HG02973 (cell line): ENCODE measurements around the gene MORF4L1.
"Not testable (repeated sequence)": the region's sequence is repeated elsewhere in the genome, so short reads cannot be mapped to it uniquely, and the experiment has no call there.

Experiments used
- ATAC-seq: cut with Tn5 transposase; IDR thresholded peaks from one replicate; pipeline ENCODE4 v1.9.1; 2021; ENCODE audit warnings: moderate library complexity; ENCODE audit not compliant: unreplicated experiment

Gene MORF4L1

DNA sequence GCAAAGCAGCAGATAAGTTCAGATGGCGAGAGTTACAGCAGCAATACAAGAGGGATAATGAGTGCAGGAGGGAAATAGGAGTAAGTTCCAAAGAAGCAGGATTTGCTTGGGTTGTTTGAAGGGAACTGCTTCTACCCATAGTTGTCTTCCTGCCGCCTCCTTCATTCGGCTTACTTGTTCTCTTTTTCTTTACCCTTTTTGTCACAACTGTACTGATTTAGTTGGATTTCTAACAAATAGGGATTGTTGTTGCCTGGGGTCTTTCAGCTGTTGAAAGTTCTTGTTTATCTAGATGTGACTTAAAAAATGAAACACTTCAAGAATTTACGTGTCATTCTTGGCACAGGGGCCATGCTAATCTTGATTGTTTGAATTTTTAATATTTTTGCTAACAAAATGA, 25.9 kb downstream of the MORF4L1 start:
- no peak for ATAC-seq

DNA sequence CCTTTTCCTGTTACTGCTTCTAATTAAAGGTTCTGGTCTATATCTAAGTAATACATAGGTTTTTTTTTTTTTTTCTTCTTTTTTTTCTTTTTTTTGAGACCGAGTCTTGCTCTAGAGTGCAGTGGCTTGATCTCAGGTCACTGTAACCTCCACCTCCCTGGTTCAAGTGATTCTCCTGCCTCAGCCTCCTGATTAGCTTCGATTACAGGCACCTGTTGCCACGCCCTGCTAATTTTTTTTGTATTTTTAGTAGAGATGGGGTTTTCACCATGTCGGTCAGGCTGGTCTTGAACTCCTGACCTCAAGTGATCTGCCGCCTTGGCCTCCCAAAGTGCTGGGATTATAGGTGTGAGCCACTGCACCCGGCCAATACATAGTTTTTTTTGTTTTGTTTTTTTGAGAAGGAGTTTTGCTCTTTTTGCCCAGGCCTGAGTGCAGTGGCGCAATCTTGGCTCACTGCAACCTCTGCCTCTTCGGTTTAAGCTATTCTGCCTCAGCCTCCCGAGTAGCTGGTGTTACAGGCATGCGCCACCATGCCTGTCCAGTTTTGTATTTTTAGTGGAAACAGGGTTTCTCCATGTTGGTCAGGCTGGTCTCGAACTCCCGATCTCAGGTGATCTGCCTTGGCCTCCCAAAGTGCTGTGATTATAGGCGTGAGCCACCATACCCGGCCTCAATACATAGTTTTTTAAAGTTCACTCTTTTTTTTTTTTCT, 28.3 kb downstream of the MORF4L1 start:
- ATAC-seq = not testable (repeated sequence)

DNA sequence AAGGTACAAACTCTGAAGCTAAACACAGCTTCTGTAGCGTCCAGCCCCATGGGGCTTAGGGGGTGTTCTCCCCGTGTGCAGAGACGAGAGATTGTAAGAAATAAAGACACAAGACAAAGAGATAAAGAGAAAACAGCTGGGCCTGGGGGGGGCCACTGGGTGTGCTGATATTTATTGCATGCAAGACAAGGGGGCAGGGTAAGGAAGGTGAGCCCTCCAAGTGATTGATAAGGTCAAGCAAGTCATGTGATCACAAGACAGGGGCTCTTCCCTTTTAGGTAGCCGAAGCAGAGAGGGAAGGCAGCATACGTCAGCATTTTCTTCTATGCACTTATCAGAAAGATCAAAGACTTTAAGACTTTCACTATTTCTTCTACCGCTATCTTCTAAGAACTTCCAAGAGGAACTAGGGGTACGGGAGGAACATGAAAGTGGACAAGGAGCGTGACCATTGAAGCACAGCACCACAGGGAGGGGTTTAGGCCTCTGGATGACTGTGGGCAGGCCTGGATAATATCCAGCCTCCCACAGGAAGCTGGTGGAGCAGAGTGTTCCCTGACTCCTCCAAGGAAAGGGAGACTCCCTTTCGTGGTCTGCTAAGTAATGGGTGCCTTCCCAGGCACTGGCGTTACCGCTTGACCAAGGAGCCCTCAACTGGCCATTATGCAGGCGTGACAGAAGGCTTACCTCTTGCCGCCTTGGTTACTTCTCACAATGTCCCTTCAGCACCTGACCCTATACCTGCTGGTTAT, 29.8 kb downstream of the MORF4L1 start:
- ATAC-seq = not testable (repeated sequence)

DNA sequence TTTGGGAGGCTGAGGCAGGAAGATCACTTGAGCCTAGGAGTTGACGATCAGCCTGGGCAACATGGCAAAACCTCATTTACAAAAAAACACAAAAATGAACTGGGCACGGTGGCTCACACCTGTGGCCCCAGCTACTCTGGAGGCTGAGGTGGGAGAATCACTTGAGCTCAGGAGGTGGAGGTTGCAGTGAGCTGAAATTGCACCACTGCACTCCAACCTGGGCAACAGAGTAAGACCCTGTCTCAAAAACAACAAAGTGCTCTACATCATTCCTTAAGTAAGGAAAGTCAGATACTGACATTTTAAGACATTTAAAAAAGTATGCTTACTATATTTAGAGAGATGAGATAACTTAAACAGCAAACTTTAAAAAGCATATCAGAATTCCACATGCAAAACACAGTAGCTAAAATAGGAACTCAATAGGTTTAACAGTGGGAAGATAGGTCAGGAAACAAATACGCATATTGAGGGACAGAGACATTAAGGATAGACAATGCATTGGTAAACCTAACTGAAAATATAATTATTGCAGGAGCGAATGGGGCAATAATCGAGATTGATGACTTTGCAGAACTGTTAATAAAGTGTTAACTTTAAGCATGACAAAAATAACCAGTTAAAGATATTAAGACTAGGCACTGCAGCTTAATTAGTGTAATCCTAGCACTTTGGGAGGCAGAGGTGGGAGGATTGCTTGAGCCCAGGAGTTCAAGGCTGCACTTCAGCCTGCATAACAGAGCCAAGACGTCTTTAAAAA, 32.1 kb downstream of the MORF4L1 start:
- ATAC-seq = no peak

DNA sequence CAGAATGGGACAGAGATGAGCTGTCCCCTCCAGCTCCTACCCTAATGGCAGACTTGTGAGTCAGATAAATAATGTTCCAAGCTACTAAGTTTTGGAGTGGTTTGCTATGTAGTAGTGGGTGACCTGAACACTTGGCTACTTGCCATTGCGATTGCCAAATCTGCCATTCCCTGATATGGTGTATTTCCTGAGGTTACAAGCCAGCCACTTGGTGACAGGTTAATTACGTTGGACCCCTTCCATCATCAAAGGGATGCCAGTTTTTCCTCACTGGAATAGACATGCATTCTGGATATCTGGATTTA, 33.6 kb downstream of the MORF4L1 start:
- no peak for ATAC-seq

DNA sequence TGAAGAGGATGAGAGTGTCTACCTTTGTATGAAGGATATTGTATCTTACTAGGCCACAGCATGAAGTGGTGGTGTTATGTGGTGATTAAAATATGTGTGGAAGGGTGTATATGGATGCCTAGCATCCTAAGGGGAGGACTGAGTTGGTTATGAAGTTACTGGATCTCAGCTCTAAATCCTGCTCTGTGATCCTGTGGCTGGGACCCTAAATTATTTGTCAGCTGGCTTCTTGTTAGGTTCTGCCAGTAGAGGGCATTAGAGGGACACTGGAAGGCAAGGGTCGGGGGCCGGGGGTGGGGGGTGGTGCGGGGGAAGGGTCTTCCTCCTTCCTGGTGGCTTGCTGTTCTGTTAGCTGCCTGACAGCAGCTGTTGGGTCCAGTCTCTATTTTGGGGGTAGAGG, 34.9 kb downstream of the MORF4L1 start:
- no peak for ATAC-seq

DNA sequence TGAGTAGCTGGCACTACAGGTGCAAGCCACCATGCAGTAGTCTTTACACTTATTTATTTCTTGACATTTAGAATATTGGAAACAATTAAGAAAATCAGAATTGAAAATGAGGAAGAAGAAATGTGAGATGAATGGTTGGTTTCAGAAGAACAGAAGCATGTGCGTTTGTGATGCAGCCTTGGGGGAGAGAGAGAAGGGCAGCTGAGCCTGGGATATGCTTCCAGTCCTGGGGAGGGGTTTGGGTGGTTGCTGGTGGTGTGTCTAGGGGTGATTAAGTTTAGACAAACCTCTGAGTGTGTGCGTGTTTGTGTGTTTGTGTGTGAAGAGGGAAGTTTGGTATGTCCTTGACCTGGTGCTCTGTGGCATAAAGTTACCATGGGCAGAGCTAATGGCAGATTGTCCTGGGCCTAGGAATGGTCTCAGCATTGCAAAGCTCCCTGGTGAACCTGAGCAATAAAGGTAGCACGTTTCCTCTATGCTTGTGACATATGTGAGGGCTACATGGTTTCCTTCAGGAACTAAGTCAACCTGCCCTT, 36.5 kb downstream of the MORF4L1 start:
- no peak for ATAC-seq

DNA sequence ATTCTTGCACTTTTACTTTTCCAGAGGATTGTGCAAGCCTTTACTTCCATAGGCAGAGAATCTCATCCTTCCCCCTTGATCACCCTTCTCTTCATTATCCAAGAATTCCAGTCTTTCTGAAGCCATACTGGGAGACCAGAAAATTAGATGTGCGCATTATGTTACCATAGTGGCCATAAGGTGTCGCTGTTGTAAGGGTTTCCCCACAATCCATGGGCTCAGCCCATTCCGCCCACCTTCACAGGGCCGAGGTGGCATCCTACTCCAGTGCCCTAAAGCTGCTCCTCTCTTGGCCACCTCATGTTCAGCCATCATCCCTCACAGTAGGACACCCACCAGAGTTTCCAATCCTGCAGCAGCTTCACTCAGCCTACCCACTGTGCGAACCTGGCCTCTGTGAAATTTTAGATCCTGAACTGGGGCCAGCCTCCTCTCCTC, 37.1 kb downstream of the MORF4L1 start:
- no peak for ATAC-seq

DNA sequence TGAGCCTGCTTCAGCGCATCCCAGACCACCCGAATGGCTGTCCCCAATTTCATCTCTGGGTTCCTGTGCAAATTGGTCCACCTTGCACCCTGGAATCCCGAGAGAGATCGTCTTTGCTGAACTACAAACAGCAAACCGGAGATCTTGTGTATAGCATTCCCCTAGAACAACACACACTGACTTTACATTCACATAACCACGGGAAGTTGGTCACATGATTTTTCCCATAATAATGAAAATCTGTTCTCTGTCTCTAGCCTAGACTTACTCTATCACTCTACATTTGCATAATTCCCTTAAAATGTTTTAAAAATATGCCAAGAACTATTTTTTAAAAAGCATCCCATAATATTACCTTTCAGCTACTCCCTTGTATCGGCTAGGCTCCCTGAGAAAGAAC, 37.6 kb downstream of the MORF4L1 start:
- no peak for ATAC-seq

DNA sequence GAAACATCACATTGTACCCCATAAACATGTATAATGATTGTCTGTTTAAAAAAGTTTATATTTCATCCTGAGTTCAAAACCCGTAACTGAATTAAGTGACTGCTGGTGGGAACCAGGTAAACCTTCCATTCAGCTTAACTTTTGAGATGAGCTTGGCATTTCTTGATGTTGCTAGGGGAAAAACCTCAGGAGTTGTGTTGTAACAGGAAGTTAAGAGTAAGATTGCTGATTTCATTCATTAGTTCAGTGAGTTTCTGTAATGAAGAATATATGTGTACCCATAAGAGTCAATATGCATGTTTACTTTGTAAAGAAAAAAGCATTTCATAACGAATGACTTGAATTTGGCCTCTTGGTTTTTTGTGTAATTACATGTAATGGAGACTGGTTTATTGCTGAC, 39.6 kb downstream of the MORF4L1 start:
- no peak for ATAC-seq

DNA sequence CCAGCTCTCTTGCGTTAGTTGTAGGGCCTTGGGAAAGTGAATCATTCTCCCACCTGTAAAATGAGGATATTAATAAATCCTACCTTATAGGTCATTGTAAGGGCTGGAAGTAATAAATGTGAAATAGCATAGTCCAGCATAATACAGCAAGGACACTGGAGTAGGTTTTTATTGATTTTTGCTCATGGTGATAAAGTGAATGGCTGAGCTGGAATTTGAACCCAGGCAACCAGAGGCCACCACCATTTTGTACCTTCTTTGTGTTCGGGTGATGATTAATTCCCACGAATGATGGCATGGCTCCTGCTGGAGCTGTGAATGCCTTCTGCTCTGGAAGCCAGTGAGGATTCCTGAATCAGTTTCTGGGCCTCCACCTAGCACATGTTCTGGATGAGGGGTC, 40.3 kb downstream of the MORF4L1 start:
- no peak for ATAC-seq

DNA sequence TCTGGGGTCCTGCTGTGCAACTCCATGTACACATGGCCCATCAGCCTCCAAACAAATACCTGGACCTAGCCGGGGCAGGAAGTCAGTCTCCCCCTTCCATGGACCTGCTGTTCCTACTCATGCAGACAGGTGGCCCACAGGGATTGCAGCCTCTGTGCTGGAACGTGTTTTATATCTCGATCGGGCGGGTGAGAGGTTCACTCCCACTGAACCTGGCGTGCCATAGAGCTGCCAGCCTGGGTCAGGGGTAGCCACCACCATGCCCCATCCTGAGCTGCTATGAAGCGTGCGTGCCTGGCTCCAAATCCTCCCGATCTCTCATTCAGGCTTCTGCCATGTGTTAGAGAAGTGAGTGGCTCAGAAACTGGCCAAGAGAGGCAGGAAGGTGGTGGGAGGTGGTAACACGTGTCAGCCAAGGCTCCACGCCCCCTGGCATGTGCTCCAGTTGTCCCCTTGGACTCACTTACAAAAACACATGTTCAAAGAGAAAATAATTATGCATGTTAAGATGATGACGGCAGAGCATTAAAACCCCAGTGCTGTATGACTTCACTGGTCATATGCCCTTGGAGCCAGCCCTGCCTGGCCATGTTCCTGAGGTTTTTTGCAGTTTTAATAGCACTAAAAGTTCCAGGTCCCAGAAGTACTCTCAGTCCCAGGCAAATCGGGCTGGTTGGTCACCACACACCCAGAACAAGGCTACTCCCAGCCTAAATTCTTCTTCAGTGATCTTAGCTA, 41.5 kb downstream of the MORF4L1 start:
- ATAC-seq = no peak

DNA sequence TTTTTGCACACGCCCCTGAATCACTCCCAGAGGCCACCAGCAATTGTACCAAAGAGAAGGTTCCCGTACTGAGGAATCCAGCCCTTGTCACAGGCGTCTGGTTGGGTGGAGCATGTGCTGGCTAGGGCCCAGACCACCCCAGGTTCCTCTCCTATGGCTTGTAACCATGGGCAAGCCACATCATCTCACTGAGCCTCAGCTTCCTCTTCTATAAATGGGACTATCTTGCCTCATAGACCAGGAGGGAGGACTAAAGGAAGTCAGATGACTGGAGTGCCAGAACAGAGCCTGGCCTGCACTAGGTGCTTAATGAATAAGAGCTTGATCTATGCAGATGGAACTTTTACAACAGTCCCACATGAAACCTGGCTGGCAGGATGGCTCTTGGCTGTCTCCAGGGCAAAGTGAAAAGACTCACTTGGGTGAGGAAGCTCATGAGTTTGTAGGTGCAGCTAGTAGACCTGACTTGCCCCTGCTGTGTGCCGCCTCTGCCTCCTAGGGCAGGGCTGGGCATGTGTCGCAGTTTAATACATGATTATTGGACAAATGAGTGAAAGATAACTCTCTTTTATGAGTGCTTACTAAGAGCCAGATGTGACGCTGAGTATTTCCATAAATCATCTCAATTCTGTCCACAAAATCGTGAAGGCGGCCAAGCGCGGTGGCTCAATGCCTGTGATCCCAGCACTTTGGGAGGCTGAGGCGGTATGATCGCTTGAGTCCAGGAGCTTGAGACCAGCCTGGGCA, 42.8 kb downstream of the MORF4L1 start:
- ATAC-seq = no peak

DNA sequence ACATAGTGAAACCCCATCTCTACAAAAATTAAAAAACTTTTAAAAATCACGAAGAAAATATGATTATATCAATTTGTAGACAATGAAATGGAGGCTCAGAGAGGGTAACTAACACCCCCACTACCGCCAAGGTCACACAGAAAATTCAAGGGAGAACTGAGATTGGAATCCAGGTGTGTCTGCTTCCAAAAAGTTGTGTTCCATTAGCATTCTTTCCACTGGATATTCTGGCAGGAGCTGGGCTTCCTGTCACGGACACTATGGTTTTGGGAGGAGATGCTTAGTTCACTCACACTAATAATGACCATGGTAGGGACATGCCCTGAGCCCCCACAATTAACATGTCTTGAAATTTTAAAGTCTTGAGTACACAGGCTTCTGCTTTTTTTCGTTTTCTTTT, 43.4 kb downstream of the MORF4L1 start:
- ATAC-seq = no peak

DNA sequence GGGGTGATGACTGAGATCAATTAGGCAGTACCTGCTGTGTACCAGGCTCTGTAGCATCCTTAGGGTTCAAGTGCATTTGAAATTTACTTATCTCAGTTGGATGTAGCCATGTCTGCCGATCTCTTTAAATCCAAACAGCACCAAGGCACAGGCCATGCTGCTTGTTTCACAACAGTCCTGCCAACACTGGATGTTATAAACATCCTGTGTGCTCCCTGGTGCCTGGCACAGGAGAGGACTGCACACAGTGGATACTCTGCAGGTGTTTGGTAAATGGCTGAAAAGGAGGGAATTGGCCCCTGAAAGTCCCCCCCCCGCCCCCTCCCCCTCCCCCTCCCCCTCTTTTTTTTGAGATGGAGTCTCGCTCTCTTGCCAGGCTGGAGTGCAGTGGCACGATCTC, 45.2 kb downstream of the MORF4L1 start:
- no peak for ATAC-seq

DNA sequence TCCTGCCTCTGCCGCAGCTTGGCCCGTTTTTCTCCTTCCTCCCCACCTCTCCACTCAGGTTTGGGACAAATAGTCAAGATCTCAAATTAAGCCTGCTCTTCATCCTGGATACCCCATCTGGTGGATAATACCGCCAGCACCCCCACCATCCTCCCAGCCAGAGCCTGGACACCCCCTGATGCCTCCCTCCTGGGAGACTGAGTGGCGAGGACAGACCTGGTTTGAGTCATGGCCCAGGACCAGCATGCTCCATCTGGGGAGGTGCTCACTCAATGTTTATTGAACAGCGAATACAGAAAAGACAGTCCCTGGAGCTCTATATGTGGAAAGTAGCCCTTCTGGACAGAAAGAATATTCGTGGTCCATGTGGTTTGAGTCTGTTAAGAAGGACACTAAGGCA, 48.8 kb downstream of the MORF4L1 start:
- no peak for ATAC-seq

DNA sequence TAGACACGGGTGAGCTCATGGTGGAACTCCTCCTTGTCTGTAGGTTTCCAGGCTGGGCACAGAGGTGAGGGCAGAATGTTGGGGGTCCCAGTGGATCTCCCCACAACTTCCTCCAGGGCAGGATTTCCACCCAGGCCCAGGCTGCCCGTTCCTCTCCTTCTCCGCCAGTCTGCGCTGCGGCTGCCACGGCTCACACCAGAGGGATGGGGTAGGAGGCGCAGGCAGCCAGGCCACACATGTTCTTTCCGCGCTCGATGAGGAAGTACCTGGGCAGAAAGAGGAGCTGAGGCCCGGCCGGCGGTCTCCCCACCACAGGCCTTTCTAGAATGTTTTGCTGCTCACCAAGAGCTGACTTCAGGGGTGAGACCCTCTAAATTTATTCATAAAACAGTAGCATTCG, 49.2 kb downstream of the MORF4L1 start:
- no peak for ATAC-seq

DNA sequence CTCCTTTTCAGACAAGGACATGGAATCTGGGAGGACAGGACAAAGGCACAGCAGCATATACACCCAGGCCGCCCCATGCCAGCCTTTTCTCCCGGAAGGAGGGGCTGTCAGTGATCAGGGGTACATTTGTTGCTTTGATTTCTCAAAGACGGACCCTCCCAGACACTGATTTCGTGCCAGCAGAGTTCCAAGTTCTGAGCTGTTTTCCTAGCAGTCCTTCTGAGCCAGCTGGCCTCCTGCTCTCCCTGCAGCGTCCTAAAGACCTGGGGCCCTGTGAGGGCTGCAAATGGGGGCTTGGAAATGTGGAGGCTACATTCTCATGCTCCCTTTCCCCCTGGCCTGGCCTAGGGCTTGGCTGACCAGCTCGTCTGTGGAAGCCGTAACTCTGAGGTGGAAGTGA, 49.8 kb downstream of the MORF4L1 start:
- ATAC-seq = no peak

DNA sequence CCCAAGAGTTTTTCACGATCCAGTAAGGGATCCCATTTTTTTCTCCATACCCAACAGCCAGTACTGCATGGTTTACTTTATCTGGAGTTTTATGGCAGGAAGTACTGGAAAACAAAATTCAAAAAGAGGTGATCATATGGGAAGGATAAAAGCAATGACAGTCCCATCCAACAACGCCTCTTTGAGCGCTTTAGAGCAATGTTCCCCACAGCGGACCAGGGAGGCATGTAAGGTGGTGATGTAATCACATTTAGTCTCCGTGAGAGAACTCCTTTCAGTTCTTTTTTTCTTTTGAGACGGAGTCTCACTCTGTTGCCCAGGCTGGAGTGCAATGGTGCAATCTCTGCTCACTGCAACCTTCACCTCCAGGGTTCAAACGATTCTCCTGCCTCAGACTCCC, 50.3 kb downstream of the MORF4L1 start:
- no peak for ATAC-seq
